ENCODE data around the gene TP73. TPM values are rescaled to one million over a fixed set of nuclear protein-coding genes. Genes with fewer than 3 reads are reported as not detected.

TP73 gene
- total RNA-seq, 1 donor from 2014 or later = not detected

- no peak overlapping the region for H3K4me3 Mint-ChIP-seq (ENCODE audit: unreplicated experiment)
- H3K9me3 Mint-ChIP-seq (ENCODE audit: unreplicated experiment) = no peaks in the 10 kb centered on the region
- no peak overlapping the region for H3K27ac Mint-ChIP-seq (ENCODE audit: unreplicated experiment)
- no peak for DNase-seq (ENCODE audit: low spot score)
- no peaks in the 10 kb centered on the region for H3K4me1 Mint-ChIP-seq (ENCODE audit: unreplicated experiment)
- peaks cover 11% of the 10 kb centered on the region for H3K27me3 Mint-ChIP-seq (ENCODE audit: unreplicated experiment)
- H3K36me3 Mint-ChIP-seq (ENCODE audit: low read depth, unreplicated experiment) = no peaks in the 10 kb centered on the region
- TF ChIP-seq, protein P1, sequence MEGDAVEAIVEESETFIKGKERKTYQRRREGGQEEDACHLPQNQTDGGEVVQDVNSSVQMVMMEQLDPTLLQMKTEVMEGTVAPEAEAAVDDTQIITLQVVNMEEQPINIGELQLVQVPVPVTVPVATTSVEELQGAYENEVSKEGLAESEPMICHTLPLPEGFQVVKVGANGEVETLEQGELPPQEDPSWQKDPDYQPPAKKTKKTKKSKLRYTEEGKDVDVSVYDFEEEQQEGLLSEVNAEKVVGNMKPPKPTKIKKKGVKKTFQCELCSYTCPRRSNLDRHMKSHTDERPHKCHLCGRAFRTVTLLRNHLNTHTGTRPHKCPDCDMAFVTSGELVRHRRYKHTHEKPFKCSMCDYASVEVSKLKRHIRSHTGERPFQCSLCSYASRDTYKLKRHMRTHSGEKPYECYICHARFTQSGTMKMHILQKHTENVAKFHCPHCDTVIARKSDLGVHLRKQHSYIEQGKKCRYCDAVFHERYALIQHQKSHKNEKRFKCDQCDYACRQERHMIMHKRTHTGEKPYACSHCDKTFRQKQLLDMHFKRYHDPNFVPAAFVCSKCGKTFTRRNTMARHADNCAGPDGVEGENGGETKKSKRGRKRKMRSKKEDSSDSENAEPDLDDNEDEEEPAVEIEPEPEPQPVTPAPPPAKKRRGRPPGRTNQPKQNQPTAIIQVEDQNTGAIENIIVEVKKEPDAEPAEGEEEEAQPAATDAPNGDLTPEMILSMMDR (IDR thresholded peaks at IDR 0.05; ENCODE audit: unreplicated experiment) = no peak
These were observed 60.5 kb downstream of the TP73 start for GRCh38 chr1:3712573-3713535.

GRCh38 chr1:3713840-3714239 lies 61.5 kb downstream of the TP73 start:
- TF ChIP-seq, protein P1 (IDR thresholded peaks at IDR 0.05; ENCODE audit: unreplicated experiment) = no peak
- Mint-ChIP-seq H3K27ac (ENCODE audit: unreplicated experiment) (no peak overlapping the region), H3K36me3 (ENCODE audit: low read depth, unreplicated experiment) (no peaks in the 10 kb centered on the region), H3K4me3 (ENCODE audit: unreplicated experiment) (no peak overlapping the region), H3K9me3 (ENCODE audit: unreplicated experiment) (no peaks in the 10 kb centered on the region), H3K27me3 (ENCODE audit: unreplicated experiment) (peaks cover 11% of the 10 kb centered on the region), H3K4me1 (ENCODE audit: unreplicated experiment) (no peaks in the 10 kb centered on the region)
- DNase-seq (ENCODE audit: low spot score) = no peak

DNA sequence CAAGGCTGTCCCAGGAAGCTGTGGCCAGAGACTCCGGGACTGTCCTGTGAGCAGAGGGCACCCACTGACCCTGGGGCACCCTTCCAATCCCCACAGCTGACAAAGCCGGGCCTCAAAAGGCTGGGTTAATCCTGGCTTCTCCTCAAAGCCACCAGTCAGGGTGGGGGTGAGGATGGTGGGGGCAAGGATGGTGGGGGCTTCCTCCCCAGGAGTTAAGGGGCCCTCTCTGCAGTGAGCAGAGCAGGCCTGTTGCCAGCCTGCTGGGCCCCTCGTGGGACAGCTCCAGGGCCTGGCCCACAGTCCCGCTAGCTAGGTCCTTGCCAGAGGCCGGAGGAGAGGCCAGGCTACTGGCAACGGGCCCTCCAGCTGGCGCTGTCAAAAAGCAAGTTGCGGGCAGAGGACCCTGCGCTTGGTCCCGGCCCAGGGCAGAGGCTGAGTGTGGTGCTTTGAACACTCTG lies 62.0 kb downstream of the TP73 start:
- Mint-ChIP-seq H3K9me3 (ENCODE audit: unreplicated experiment) (no peaks in the 10 kb centered on the region), H3K27me3 (ENCODE audit: unreplicated experiment) (peaks cover 9% of the 10 kb centered on the region), H3K4me3 (ENCODE audit: unreplicated experiment) (no peak overlapping the region), H3K4me1 (ENCODE audit: unreplicated experiment) (no peaks in the 10 kb centered on the region), H3K36me3 (ENCODE audit: low read depth, unreplicated experiment) (no peaks in the 10 kb centered on the region), H3K27ac (ENCODE audit: unreplicated experiment) (no peak overlapping the region)
- DNase-seq (ENCODE audit: low spot score) = no peak
- TF ChIP-seq, protein P1 (IDR thresholded peaks at IDR 0.05; ENCODE audit: unreplicated experiment) = no peak

DNA sequence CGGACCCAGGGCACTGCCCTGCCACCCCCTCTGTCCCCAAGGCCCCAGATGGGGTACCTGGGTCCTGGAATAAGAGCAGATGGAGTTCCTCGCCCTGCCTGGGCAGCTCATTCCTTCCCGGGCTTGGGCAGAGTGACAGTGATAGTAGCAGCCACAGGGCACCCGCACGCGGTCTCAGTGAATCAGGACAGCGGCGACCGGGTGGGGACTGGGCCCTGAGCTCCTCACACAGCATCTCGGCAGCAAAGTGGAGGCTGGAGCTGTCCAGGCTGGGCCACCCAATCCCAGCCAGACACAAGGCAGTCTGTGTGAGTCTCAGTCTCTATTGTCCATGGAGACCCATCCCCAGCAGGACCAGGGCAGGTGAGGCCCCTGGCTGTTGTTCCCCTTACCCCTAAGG lies 62.5 kb downstream of the TP73 start:
- peaks cover 5% of the 10 kb centered on the region for H3K4me1 Mint-ChIP-seq (ENCODE audit: unreplicated experiment)
- TF ChIP-seq, protein P1 (IDR thresholded peaks at IDR 0.05; ENCODE audit: unreplicated experiment) = no peak
- no peak overlapping the region for H3K27ac Mint-ChIP-seq (ENCODE audit: unreplicated experiment)
- no peaks in the 10 kb centered on the region for H3K36me3 Mint-ChIP-seq (ENCODE audit: low read depth, unreplicated experiment)
- no peak for DNase-seq (ENCODE audit: low spot score)
- H3K4me3 Mint-ChIP-seq (ENCODE audit: unreplicated experiment) = no peak overlapping the region
- H3K27me3 Mint-ChIP-seq (ENCODE audit: unreplicated experiment) = peaks cover 8% of the 10 kb centered on the region
- H3K9me3 Mint-ChIP-seq (ENCODE audit: unreplicated experiment) = no peaks in the 10 kb centered on the region

DNA sequence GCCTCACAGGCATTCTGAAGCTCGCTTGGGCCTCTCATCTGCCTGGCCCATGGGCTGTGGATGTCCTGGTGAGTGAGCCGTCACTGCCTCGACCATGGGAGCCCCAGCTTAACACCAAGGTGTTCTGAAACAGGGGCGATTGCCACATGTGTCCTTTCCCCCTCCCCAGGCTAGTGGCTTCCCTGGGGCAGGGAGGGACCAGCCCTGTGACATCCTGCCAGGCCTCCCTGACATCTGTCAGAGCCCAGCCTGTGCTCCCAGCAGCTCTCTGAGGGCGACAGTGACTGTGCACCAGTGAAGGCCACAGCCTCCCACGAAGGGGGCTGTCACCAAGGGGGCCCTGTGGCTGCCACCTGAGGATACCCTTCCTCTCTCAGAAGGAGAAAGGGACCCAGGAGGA lies 64.0 kb downstream of the TP73 start:
- Mint-ChIP-seq H3K4me3 (ENCODE audit: unreplicated experiment) (no peak overlapping the region), H3K27ac (ENCODE audit: unreplicated experiment) (no peak overlapping the region), H3K27me3 (ENCODE audit: unreplicated experiment) (peaks cover 8% of the 10 kb centered on the region), H3K36me3 (ENCODE audit: low read depth, unreplicated experiment) (no peaks in the 10 kb centered on the region), H3K9me3 (ENCODE audit: unreplicated experiment) (no peaks in the 10 kb centered on the region), H3K4me1 (ENCODE audit: unreplicated experiment) (peaks cover 11% of the 10 kb centered on the region)
- DNase-seq (ENCODE audit: low spot score) = no peak
- TF ChIP-seq, protein P1 (IDR thresholded peaks at IDR 0.05; ENCODE audit: unreplicated experiment) = no peak

Data from endothelial cell (in vitro differentiated cells).